Spleen (tissue), 7 donors: Measurements from ENCODE around the gene OR10C1.

Experiments
- POLR2A ChIP-seq, 3 donors: fragments of 450-650 bp; IDR thresholded peaks; one replicate each; pipeline ENCODE4 v1.5.1; 2017; ENCODE audit warnings: antibody characterized with exemption in 3 of 3, mild to moderate bottlenecking in 1 of 3
- TF ChIP-seq, protein P1 (sequence below), 11 experiments: fragments of 200-600 bp in 7 of 11; fragments of 450-650 bp in 4 of 11; sonication (generic) in 4 of 11; IDR thresholded peaks in 8 of 11; conservative IDR thresholded peaks in 3 of 11; 1 replicate in 7 of 11; 2 replicates in 4 of 11; pipeline versions ENCODE4 v1.4.0 to v1.8.0; 2016 to 2021; ENCODE audit warnings: antibody characterized with exemption in 11 of 11, inconsistent platforms in 4 of 11, mild to moderate bottlenecking in 1 of 11
- donor health status: DM: no; HTN: no; CAD: no; lungs with moderate emphysema.
- donor health status: DM: no; HTN: no; CAD: no.
- donor health status: DM: no; HTN: no; CAD: no.

DNA sequence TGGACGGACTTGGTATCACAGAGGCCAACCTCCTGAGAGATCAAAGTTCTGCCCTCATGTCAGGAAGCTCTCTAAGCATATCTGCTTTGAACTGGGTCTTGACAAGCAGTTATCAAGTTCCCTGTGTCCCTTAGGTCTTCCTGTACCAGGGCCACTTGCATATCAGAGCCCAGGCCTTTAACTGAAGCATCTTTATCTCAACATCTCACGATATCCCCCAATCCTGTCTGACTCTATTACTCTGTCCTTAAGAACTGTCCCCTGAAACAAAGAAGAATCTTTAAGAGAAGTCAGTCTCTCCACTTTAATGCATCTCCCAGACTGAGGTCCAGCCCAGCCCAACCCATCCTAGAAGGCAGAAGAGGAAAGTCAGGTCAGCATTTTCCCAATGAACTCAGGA lies 40.5 kb downstream of the OR10C1 start:
- TF ChIP-seq, protein P1, sequence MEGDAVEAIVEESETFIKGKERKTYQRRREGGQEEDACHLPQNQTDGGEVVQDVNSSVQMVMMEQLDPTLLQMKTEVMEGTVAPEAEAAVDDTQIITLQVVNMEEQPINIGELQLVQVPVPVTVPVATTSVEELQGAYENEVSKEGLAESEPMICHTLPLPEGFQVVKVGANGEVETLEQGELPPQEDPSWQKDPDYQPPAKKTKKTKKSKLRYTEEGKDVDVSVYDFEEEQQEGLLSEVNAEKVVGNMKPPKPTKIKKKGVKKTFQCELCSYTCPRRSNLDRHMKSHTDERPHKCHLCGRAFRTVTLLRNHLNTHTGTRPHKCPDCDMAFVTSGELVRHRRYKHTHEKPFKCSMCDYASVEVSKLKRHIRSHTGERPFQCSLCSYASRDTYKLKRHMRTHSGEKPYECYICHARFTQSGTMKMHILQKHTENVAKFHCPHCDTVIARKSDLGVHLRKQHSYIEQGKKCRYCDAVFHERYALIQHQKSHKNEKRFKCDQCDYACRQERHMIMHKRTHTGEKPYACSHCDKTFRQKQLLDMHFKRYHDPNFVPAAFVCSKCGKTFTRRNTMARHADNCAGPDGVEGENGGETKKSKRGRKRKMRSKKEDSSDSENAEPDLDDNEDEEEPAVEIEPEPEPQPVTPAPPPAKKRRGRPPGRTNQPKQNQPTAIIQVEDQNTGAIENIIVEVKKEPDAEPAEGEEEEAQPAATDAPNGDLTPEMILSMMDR (IDR thresholded peaks at IDR 0.05 in 8 of 11, conservative IDR thresholded peaks at IDR 0.05 in 3 of 11): no peak
- TF ChIP-seq POLR2A (IDR thresholded peaks at IDR 0.05): no peak
